GM18951 (cell line): ENCODE results near the gene MEIS2.

Experiments used
- POLR2A ChIP-seq: IDR thresholded peaks from 4 replicates; pipeline ENCODE4 v1.6.1; 2011; ENCODE audit warnings: mild to moderate bottlenecking; ENCODE audit not compliant: insufficient read length, insufficient read depth; ENCODE audit errors: extremely low read depth
- in situ Hi-C: fragments of 300-500 bp; cut with MboI; formaldehyde crosslinking; loops from one replicate; pipeline ENCODE4 v1.12.0; 2022; ENCODE audit warnings: low sequenced_read_pairs, mixed read lengths, inconsistent platforms; ENCODE audit not compliant: unreplicated experiment

Gene MEIS2

GRCh38 chr15:36933255-36933990, 166.9 kb downstream of the MEIS2 start:
- no peak for TF ChIP-seq POLR2A
- in situ Hi-C loops: no loop called here

GRCh38 chr15:36932070-36932469, 168.3 kb downstream of the MEIS2 start:
- TF ChIP-seq POLR2A: no peak
- in situ Hi-C loops: no loop called here

GRCh38 chr15:36931434-36931833, 168.9 kb downstream of the MEIS2 start:
- in situ Hi-C loops: no loop called here
- no peak for TF ChIP-seq POLR2A

- TF ChIP-seq POLR2A: no peak
- in situ Hi-C loops: no loop called here
Measured at GRCh38 chr15:36926427-36926825, 173.9 kb downstream of the MEIS2 start.

GRCh38 chr15:36925653-36926426, 174.5 kb downstream of the MEIS2 start:
- TF ChIP-seq POLR2A: no peak
- in situ Hi-C loops: no loop called here

GRCh38 chr15:36925049-36925448, 175.3 kb downstream of the MEIS2 start:
- no peak for TF ChIP-seq POLR2A
- in situ Hi-C loops: no loop called here

GRCh38 chr15:36924034-36924433, 176.3 kb downstream of the MEIS2 start:
- no peak for TF ChIP-seq POLR2A
- in situ Hi-C loops: no loop called here

- in situ Hi-C loops: no loop called here
- TF ChIP-seq POLR2A: no peak
Measured at GRCh38 chr15:36921484-36922091, 178.8 kb downstream of the MEIS2 start.

GRCh38 chr15:36917411-36918267, 182.7 kb downstream of the MEIS2 start:
- in situ Hi-C loops: no loop called here
- TF ChIP-seq POLR2A: no peak

GRCh38 chr15:36914960-36915808, 185.2 kb downstream of the MEIS2 start:
- TF ChIP-seq POLR2A: no peak
- in situ Hi-C loops: no loop called here

GRCh38 chr15:36914466-36914865, 185.9 kb downstream of the MEIS2 start:
- no peak for TF ChIP-seq POLR2A
- in situ Hi-C loops: no loop called here

- in situ Hi-C loops: no loop called here
- no peak for TF ChIP-seq POLR2A
Measured at GRCh38 chr15:36912311-36912712, 188.0 kb downstream of the MEIS2 start.

- no peak for TF ChIP-seq POLR2A
- in situ Hi-C loops: no loop called here
Measured at GRCh38 chr15:36911322-36911944, 188.9 kb downstream of the MEIS2 start.
